Uterus (tissue), 2 donors: ENCODE data around the gene ZNG1C.
"Not testable (repeated sequence)": the region's sequence is repeated elsewhere in the genome, so short reads cannot be mapped to it uniquely, and the experiment has no call there.

Experiments used
- CTCF ChIP-seq, 4 experiments: fragments of 200-600 bp in 2 of 4; fragments of 450-650 bp in 2 of 4; sonication (generic) in 2 of 4; IDR thresholded peaks; one replicate each; pipeline ENCODE4 v1.5.1; 2016 to 2019; ENCODE audit warnings: antibody characterized with exemption in 4 of 4, mild to moderate bottlenecking in 2 of 4, moderate library complexity in 1 of 4
- POLR2A ChIP-seq, 2 donors: fragments of 450-650 bp; IDR thresholded peaks; one replicate each; pipeline ENCODE4 v1.6.1; 2016; ENCODE audit warnings: antibody characterized with exemption in 2 of 2, mild to moderate bottlenecking in 1 of 2, moderate library complexity in 1 of 2

- not testable (repeated sequence) for TF ChIP-seq CTCF, POLR2A (IDR thresholded peaks at IDR 0.05)
Observed at GRCh38 chr9:68305680-68306285, 64.0 kb downstream of the ZNG1C start.
